Endothelial cell (in vitro differentiated cells): ENCODE data around the gene TMEM53. TPM values are rescaled to one million over a fixed set of nuclear protein-coding genes. Genes with fewer than 3 reads are reported as not detected.

Source experiments
- DNase-seq: peaks from one replicate; pipeline ENCODE4 v3.0.0; 2021; ENCODE audit warnings: low spot score
- H3K27ac Mint-ChIP-seq: one replicate; pipeline ENCODE4 v1.8.0; 2021; ENCODE audit warnings: mixed read lengths, inconsistent platforms; ENCODE audit not compliant: unreplicated experiment
- H3K27me3 Mint-ChIP-seq: one replicate; pipeline ENCODE4 v1.8.0; 2021; ENCODE audit warnings: mild to moderate bottlenecking, moderate library complexity, mixed read lengths, inconsistent platforms; ENCODE audit not compliant: unreplicated experiment
- H3K36me3 Mint-ChIP-seq: one replicate; pipeline ENCODE4 v1.8.0; 2021; ENCODE audit warnings: mild to moderate bottlenecking, low read depth, mixed read lengths, inconsistent platforms; ENCODE audit not compliant: unreplicated experiment
- H3K4me1 Mint-ChIP-seq: one replicate; pipeline ENCODE4 v1.8.0; 2021; ENCODE audit warnings: mild to moderate bottlenecking, mixed read lengths, inconsistent platforms; ENCODE audit not compliant: unreplicated experiment
- H3K4me3 Mint-ChIP-seq: one replicate; pipeline ENCODE4 v1.8.0; 2021; ENCODE audit warnings: mild to moderate bottlenecking, mixed read lengths, inconsistent platforms; ENCODE audit not compliant: unreplicated experiment
- H3K9me3 Mint-ChIP-seq: one replicate; pipeline ENCODE4 v1.8.0; 2021; ENCODE audit warnings: mixed read lengths, inconsistent platforms; ENCODE audit not compliant: unreplicated experiment
- CTCF ChIP-seq: fragments of 200-600 bp; sonication (generic); IDR thresholded peaks from one replicate; pipeline ENCODE4 v1.5.0; 2021; ENCODE audit warnings: antibody characterized with exemption; ENCODE audit not compliant: unreplicated experiment
- total RNA-seq: library from RNA; stranded (reverse); fragmentation: NEBNext Ultra II Directional; extraction: Animal tissue kit (Norgen Biotek cat#: 25700); gene quantifications from one replicate; pipeline ENCODE4 v1.2.1, GENCODE V29; 2021; ENCODE audit not compliant: unreplicated experiment

TMEM53 gene
- total RNA-seq, 1 donor from 2014 or later: 15.6 TPM

GRCh38 chr1:44678626-44679025 lies 4.3 kb upstream of the TMEM53 start:
- Mint-ChIP-seq H3K27me3 (peaks cover 16% of the 10 kb centered on the region), H3K9me3 (no peaks in the 10 kb centered on the region), H3K4me1 (peaks cover 19% of the 10 kb centered on the region), H3K4me3 (no peak overlapping the region), H3K36me3 (peaks cover 6% of the 10 kb centered on the region), H3K27ac (no peak overlapping the region)
- DNase-seq: no peak
- TF ChIP-seq CTCF: no peak

DNA sequence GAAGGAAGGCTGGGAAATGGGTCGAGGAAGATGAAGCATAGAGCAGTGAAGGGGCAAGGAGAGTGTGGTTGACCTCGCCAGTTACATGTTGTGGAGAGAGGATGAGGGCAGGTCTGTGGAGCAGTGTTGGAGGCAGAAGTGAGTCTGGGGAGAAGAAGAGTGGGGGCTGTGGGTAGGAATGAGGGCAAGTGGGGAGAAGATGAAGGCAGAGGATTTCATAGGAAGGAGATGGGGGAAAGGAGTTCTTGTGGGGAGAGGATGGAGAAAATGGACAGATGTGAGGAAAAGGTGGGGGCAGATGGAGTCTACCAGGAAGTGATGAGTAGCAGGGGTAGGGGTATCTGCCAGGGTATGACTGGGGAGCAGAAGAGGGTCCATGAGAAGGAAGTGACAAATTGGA lies 3.8 kb upstream of the TMEM53 start:
- no peak for TF ChIP-seq CTCF
- Mint-ChIP-seq H3K9me3 (no peaks in the 10 kb centered on the region), H3K36me3 (peaks cover 6% of the 10 kb centered on the region), H3K27ac (no peak overlapping the region), H3K4me3 (no peak overlapping the region), H3K27me3 (peaks cover 17% of the 10 kb centered on the region), H3K4me1 (peaks cover 24% of the 10 kb centered on the region)
- DNase-seq: no peak

- no peak overlapping the region for H3K27ac Mint-ChIP-seq
- TF ChIP-seq CTCF: peak; percentile 70
- peaks cover 6% of the 10 kb centered on the region for H3K36me3 Mint-ChIP-seq
- H3K27me3 Mint-ChIP-seq: peaks cover 17% of the 10 kb centered on the region
- no peak for DNase-seq
- no peaks in the 10 kb centered on the region for H3K9me3 Mint-ChIP-seq
- H3K4me3 Mint-ChIP-seq: no peak overlapping the region
- peaks cover 32% of the 10 kb centered on the region for H3K4me1 Mint-ChIP-seq
These were observed 3.0 kb upstream of the TMEM53 start for GRCh38 chr1:44677201-44677766.

DNA sequence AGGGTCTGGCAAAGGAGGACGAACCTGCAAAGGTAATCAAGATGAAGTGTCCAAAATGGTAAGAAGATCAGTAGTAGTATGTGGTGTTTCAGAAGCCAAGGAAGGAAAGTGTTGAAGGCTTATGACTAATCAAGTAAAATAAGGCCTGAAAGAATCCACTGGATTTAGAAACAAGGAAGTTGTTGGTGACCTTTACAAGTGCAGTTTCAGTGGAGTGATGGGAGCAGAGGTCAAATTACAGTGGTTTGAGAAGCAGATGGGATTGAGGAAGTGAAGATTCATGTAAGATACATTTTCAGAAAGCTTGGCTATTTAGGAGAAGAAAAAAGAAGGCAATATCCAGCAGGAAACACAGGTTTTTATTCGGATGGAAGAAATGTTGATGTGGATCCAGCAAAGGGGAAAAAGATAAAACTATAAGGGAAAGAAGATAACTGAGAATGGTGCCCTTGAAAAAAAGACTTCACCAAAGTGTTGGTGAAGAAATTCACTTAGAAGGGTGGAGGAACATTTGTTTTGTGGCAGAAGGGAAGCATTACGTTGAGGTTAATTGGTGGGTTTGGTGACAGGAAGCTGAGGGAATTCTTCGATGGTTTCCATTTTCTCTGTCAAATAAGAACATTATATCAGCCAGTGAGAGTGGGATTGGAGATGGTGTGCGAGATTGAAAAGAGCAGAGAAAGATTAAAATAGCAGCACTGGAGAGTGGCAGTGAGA lies 2.4 kb upstream of the TMEM53 start:
- Mint-ChIP-seq H3K4me1 (peaks cover 33% of the 10 kb centered on the region), H3K36me3 (peaks cover 6% of the 10 kb centered on the region), H3K4me3 (no peak overlapping the region), H3K27ac (no peak overlapping the region), H3K27me3 (peaks cover 16% of the 10 kb centered on the region), H3K9me3 (no peaks in the 10 kb centered on the region)
- no peak for DNase-seq
- no peak for TF ChIP-seq CTCF

GRCh38 chr1:44675186-44675585 lies 905 bp upstream of the TMEM53 start:
- Mint-ChIP-seq H3K4me1 (peaks cover 41% of the 10 kb centered on the region), H3K9me3 (no peaks in the 10 kb centered on the region), H3K27me3 (peaks cover 13% of the 10 kb centered on the region), H3K27ac (peak overlapping the region; percentile 34), H3K36me3 (peaks cover 6% of the 10 kb centered on the region), H3K4me3 (peak overlapping the region; percentile 93)
- TF ChIP-seq CTCF: no peak
- no peak for DNase-seq
